Trophoblast cell (in vitro differentiated cells and primary cell): ENCODE measurements around the gene PCDH7.

ENCODE experiments used
- DNase-seq, 2 donors: peaks; one replicate each; pipeline ENCODE4 v3.0.0-alpha.2; 2016
- H2AFZ ChIP-seq: 2 replicates; pipeline ENCODE4 v1.6.1; 2013; ENCODE audit warnings: low read length, moderate library complexity, mild to moderate bottlenecking; ENCODE audit not compliant: insufficient read depth, poor library complexity
- H2AK5ac ChIP-seq: 2 replicates; pipeline ENCODE4 v1.6.1; 2013; ENCODE audit warnings: mild to moderate bottlenecking, low read length
- H2BK120ac ChIP-seq: 2 replicates; pipeline ENCODE4 v1.6.1; 2013; ENCODE audit warnings: low read length, mild to moderate bottlenecking, moderate library complexity; ENCODE audit not compliant: insufficient read depth, poor library complexity
- H2BK12ac ChIP-seq: 2 replicates; pipeline ENCODE4 v1.6.1; 2013; ENCODE audit warnings: mild to moderate bottlenecking, low read length, moderate library complexity
- H2BK5ac ChIP-seq: 2 replicates; pipeline ENCODE4 v1.6.1; 2013; ENCODE audit warnings: low read length, low read depth, moderate library complexity, mild to moderate bottlenecking; ENCODE audit not compliant: poor library complexity
- H3K14ac ChIP-seq: 2 replicates; pipeline ENCODE4 v1.6.1; 2013; ENCODE audit warnings: mild to moderate bottlenecking, low read length
- H3K18ac ChIP-seq: 2 replicates; pipeline ENCODE4 v1.6.1; 2013; ENCODE audit warnings: mild to moderate bottlenecking, low read length
- H3K23ac ChIP-seq: 2 replicates; pipeline ENCODE4 v1.6.1; 2013; ENCODE audit warnings: low read length
- H3K27ac ChIP-seq: 2 replicates; pipeline ENCODE4 v1.5.1; 2013; ENCODE audit warnings: low read depth, mild to moderate bottlenecking, inconsistent platforms, low read length, moderate library complexity
- H3K27me3 ChIP-seq: 2 replicates; pipeline ENCODE4 v1.6.1; 2013; ENCODE audit warnings: inconsistent platforms, mild to moderate bottlenecking, low read length, moderate library complexity; ENCODE audit not compliant: insufficient read depth
- H3K36me3 ChIP-seq, 2 experiments: 1 replicate in 1 of 2; 2 replicates in 1 of 2; pipeline ENCODE4 v1.6.1; 2013; ENCODE audit warnings: low read length in 2 of 2, mild to moderate bottlenecking in 2 of 2, moderate library complexity in 1 of 2; ENCODE audit not compliant: insufficient read depth in 2 of 2, control insufficient read depth in 1 of 2
- H3K4ac ChIP-seq: 2 replicates; pipeline ENCODE4 v1.6.1; 2013; ENCODE audit warnings: low read depth, mild to moderate bottlenecking, low read length, moderate library complexity
- H3K4me1 ChIP-seq, 2 experiments: 1 replicate in 1 of 2; 2 replicates in 1 of 2; pipeline ENCODE4 v1.6.1; 2013; ENCODE audit warnings: low read length in 2 of 2, mild to moderate bottlenecking in 2 of 2, moderate library complexity in 1 of 2; ENCODE audit not compliant: insufficient read depth in 2 of 2, control insufficient read depth in 1 of 2
- H3K4me2 ChIP-seq: 2 replicates; pipeline ENCODE4 v1.6.1; 2013; ENCODE audit warnings: inconsistent platforms, mild to moderate bottlenecking, low read length, moderate library complexity
- H3K4me3 ChIP-seq: 2 replicates; pipeline ENCODE4 v1.5.1; 2013; ENCODE audit warnings: mild to moderate bottlenecking, low read depth, low read length, inconsistent platforms
- H3K79me1 ChIP-seq: one replicate; pipeline ENCODE4 v1.6.1; 2013; ENCODE audit warnings: low read length
- H3K79me2 ChIP-seq: 2 replicates; pipeline ENCODE4 v1.6.1; 2013; ENCODE audit warnings: low read length, mild to moderate bottlenecking; ENCODE audit not compliant: control insufficient read depth, insufficient read depth, poor library complexity
- H3K9ac ChIP-seq: 2 replicates; pipeline ENCODE4 v1.6.1; 2013; ENCODE audit warnings: mild to moderate bottlenecking, low read length
- H3K9me3 ChIP-seq: 2 replicates; pipeline ENCODE4 v1.6.1; 2013; ENCODE audit warnings: low read depth, mild to moderate bottlenecking, control low read depth, inconsistent platforms, low read length; ENCODE audit not compliant: insufficient read depth
- H4K12ac ChIP-seq: 2 replicates; pipeline ENCODE4 v1.6.1; 2013; ENCODE audit warnings: low read depth, mild to moderate bottlenecking, low read length, moderate library complexity
- H4K8ac ChIP-seq: 2 replicates; pipeline ENCODE4 v1.6.1; 2013; ENCODE audit warnings: low read depth, mild to moderate bottlenecking, low read length, moderate library complexity
- H4K91ac ChIP-seq: one replicate; pipeline ENCODE4 v1.6.1; 2013; ENCODE audit warnings: low read depth, mild to moderate bottlenecking, low read length, moderate library complexity
- WGBS: extraction: QIAGEN DNeasy Blood & Tissue Kit; methylation state at CpG from one replicate; pipeline ENCODE4 v1.1.7; 2013; ENCODE audit warnings: missing lambda C conversion rate; ENCODE audit not compliant: insufficient read length, insufficient coverage; ENCODE audit errors: extremely low coverage; 5-methylcytosine and 5-hydroxymethylcytosine counted together

PCDH7 gene

GRCh38 chr4:30724247-30724646 lies 4.1 kb downstream of the PCDH7 start:
- Histone ChIP-seq H3K4ac (no peak overlapping the region), H3K4me2 (peak overlapping the region; percentile 90), H2BK12ac (no peak overlapping the region), H2BK120ac (no peak overlapping the region), H2AK5ac (no peak overlapping the region), H3K9me3 (peaks cover 5% of the 10 kb centered on the region), H3K79me2 (peaks cover 25% of the 10 kb centered on the region), H3K9ac (no peak overlapping the region), H2BK5ac (no peak overlapping the region), H3K4me1 (peaks cover 9 to 14% of the 10 kb centered on the region in 2 experiments), H3K36me3 (peaks cover 15 to 22% of the 10 kb centered on the region in 2 experiments), H3K14ac (no peak overlapping the region), H3K79me1 (peaks cover 26% of the 10 kb centered on the region), H3K18ac (no peak overlapping the region), H3K27ac (no peak overlapping the region), H2AFZ (no peak overlapping the region), H3K27me3 (peaks cover 10% of the 10 kb centered on the region), H4K12ac (no peak overlapping the region), H3K23ac (no peak overlapping the region), H4K8ac (no peak overlapping the region), H4K91ac (no peak overlapping the region), H3K4me3 (peak overlapping the region; percentile 40)
- no CpG with 5 or more reads among the region's 4 CpGs for WGBS
- no peak for DNase-seq

- Histone ChIP-seq H3K27me3 (peaks cover 10% of the 10 kb centered on the region), H3K14ac (no peak overlapping the region), H4K8ac (no peak overlapping the region), H2BK12ac (no peak overlapping the region), H3K18ac (no peak overlapping the region), H3K4me1 (peaks cover 9 to 14% of the 10 kb centered on the region in 2 experiments), H2AK5ac (no peak overlapping the region), H3K23ac (no peak overlapping the region), H3K4me2 (peak overlapping the region; percentile 38), H3K9ac (no peak overlapping the region), H2AFZ (no peak overlapping the region), H4K12ac (no peak overlapping the region), H3K79me1 (peaks cover 15% of the 10 kb centered on the region), H3K79me2 (peaks cover 18% of the 10 kb centered on the region), H3K4ac (no peak overlapping the region), H2BK5ac (no peak overlapping the region), H3K27ac (no peak overlapping the region), H3K36me3 (peaks cover 15 to 22% of the 10 kb centered on the region in 2 experiments), H4K91ac (no peak overlapping the region), H3K4me3 (no peak overlapping the region), H3K9me3 (peaks cover 5% of the 10 kb centered on the region), H2BK120ac (no peak overlapping the region)
- DNase-seq: no peak
- no CpG with 5 or more reads among the region's 2 CpGs for WGBS
Measured at GRCh38 chr4:30725562-30725961, 5.4 kb downstream of the PCDH7 start.

- Histone ChIP-seq H2BK12ac (no peak overlapping the region), H2AFZ (no peak overlapping the region), H3K23ac (no peak overlapping the region), H3K79me2 (peaks cover 15% of the 10 kb centered on the region), H3K79me1 (peaks cover 10% of the 10 kb centered on the region), H3K4me2 (no peak overlapping the region), H2BK5ac (no peak overlapping the region), H3K27ac (no peak overlapping the region), H3K9me3 (peaks cover 5% of the 10 kb centered on the region), H3K4me3 (no peak overlapping the region), H2AK5ac (no peak overlapping the region), H4K8ac (no peak overlapping the region), H4K12ac (no peak overlapping the region), H4K91ac (no peak overlapping the region), H3K4me1 (peaks cover 9 to 14% of the 10 kb centered on the region in 2 experiments), H2BK120ac (no peak overlapping the region), H3K27me3 (peaks cover 10% of the 10 kb centered on the region), H3K9ac (no peak overlapping the region), H3K36me3 (peaks cover 15 to 22% of the 10 kb centered on the region in 2 experiments), H3K18ac (no peak overlapping the region), H3K4ac (no peak overlapping the region), H3K14ac (no peak overlapping the region)
- DNase-seq: no peak
- WGBS: no CpG with 5 or more reads among the region's 2 CpGs
Measured at GRCh38 chr4:30726090-30726675, 6.0 kb downstream of the PCDH7 start.

- Histone ChIP-seq H3K79me2 (peaks cover 4% of the 10 kb centered on the region), H2AFZ (no peak overlapping the region), H3K4ac (no peak overlapping the region), H4K12ac (no peak overlapping the region), H3K79me1 (no peaks in the 10 kb centered on the region), H3K27ac (no peak overlapping the region), H4K8ac (no peak overlapping the region), H3K36me3 (peaks cover 12 to 18% of the 10 kb centered on the region in 2 experiments), H3K9ac (no peak overlapping the region), H3K18ac (no peak overlapping the region), H3K4me1 (peaks cover 7 to 9% of the 10 kb centered on the region in 2 experiments), H2BK120ac (no peak overlapping the region), H3K9me3 (peaks cover 2% of the 10 kb centered on the region), H3K23ac (no peak overlapping the region), H2AK5ac (no peak overlapping the region), H2BK5ac (no peak overlapping the region), H3K4me3 (no peak overlapping the region), H3K4me2 (no peak overlapping the region), H3K14ac (no peak overlapping the region), H2BK12ac (no peak overlapping the region), H3K27me3 (peaks cover 4% of the 10 kb centered on the region), H4K91ac (no peak overlapping the region)
- no CpG with 5 or more reads among the region's 2 CpGs for WGBS
- no peak for DNase-seq
Measured at GRCh38 chr4:30727409-30727808, 7.2 kb downstream of the PCDH7 start.
